ENCODE results near the gene SIRT6.
"Not testable (repeated sequence)": the region's sequence is repeated elsewhere in the genome, so short reads cannot be mapped to it uniquely, and the experiment has no call there.

GRCh38 chr19:4129050-4129449 is 53.3 kb downstream of the SIRT6 start:
- not testable (repeated sequence) for TF ChIP-seq CTCF, POLR2A, POLR2AphosphoS5, EP300 (IDR thresholded peaks at IDR 0.05)

Data from gastroesophageal sphincter (tissue), 3 donors.